DMS153 (cell line): ENCODE data around the gene FCGR3B.
A peak's percentile ranks its signal among the peaks of the same experiment; 100 is the strongest.
"Not testable (repeated sequence)": the region's sequence is repeated elsewhere in the genome, so short reads cannot be mapped to it uniquely, and the experiment has no call there.

Experiments
- DNase-seq: peaks from one replicate; lab custom pipeline; 2025; lab: John Stamatoyannopoulos, UW

The FCGR3B gene

GRCh38 chr1:161638251-161638993, 7.4 kb upstream of the FCGR3B start:
- not testable (repeated sequence) for DNase-seq

GRCh38 chr1:161636976-161637375, 6.0 kb upstream of the FCGR3B start:
- DNase-seq: not testable (repeated sequence)

- DNase-seq: not testable (repeated sequence)
These were observed 5.3 kb upstream of the FCGR3B start for GRCh38 chr1:161636189-161636782.

GRCh38 chr1:161634993-161635392, 4.0 kb upstream of the FCGR3B start:
- not testable (repeated sequence) for DNase-seq

DNA sequence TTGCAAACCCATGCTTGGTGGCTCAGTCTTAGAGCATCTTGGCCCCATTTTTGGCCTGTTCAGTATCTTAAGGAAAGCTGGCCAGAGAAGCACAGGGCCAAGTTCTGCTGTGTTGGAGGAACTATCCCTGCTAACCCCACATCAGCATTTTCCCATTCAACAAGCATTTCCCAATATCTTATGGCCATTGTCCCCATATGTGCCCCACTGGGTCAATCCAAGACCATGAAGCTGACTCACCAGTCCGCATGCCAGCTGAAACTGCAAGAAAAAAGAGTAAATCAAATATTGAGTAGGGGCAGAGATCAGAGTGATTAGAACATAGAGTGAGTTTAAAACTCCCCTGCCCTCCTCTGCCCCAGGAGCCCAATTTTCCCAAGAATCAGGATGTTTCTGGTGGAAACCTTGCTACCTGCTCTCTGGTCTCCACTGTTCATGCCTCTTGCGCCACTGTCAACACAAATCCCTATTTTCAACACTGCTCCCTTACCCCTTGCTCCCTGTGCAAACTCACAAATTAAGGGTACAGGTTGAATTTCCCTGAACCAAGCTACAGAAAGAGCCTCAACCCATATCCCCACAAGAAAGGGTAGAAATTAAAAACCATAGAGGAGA, 741 bp downstream of the FCGR3B start:
- DNase-seq: not testable (repeated sequence)

DNA sequence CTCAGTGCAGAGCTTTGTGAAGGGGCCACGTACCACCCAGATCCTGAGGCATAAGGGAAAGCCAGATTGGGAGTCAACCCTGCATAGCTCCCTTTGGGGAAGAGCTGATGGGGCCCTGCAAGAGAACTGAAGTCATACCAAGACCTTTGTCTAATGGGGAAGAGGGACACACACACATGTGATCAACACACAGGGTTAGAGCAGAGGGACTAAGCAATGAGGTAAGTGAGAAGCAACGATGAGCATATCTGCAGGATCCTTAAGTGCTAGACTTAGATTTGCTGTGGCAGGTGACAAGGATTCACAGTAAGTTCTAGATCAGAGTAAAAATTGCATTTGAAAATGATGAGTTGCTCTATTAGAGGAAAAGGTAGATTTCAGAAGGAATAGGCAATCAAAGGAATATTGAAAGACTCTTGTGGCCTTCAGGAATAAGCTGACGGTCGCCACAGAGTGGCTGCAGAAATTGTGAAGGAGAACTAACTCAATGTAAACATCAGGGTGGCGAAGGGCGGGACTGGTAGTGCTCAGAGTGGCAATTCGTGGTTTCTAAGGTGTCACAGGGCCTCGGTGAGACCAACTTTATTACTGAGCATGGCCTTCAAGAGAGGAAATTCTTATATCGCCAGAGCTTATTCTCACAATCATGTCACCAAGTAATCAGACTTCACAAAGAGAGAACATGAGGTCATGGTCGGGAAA, 4.4 kb downstream of the FCGR3B start:
- DNase-seq: not testable (repeated sequence)

DNA sequence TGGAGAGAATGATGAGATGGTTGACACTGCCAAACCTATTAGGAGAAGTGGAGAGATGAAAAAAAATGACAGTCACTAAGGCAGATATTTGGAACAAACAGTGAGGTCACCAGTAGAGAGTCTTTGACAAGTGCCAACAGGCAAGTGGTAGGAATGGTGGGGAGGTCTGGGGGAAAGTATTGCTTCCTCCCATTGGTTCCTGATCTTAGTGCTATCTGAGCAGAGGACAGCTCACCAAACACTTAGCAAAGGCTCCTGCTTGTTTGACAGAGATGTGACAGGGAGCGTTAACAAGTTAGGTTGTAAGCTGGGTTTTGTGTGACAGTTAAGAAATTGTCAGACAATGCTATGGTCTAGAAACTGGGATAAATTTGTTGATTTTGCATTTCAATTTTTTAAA, 6.4 kb downstream of the FCGR3B start:
- not testable (repeated sequence) for DNase-seq

DNA sequence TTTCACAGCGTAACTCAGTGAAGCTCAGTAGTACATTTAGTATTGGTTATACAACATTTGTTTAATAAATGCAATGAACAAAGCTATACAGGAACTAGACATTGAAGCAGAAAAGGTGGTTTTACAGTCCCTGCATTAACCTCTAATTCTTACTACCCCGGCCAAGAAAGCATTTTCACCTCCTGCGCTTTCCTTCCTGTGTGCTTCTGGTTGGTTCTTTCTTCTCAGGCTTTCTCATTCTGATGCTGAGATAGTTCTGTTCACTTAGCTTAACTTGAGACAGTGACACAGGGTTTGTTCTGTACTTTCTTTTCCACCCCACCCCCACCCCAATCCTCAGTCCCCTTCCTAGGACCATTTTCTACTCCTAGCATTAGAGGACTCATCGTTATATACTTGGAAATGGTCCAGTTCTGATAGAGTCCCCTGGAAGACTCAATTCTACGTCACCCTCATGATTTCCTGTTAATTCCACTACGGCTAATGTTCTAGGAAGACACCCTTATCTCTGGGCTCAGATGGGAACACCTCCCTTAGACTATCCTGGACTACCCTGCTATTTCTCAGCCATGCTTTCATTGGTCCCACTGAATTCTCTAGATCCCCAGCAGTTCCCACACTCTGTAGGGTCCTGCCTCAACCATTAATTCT, 7.5 kb downstream of the FCGR3B start:
- DNase-seq: not testable (repeated sequence)

GRCh38 chr1:161622054-161622453, 8.9 kb downstream of the FCGR3B start:
- not testable (repeated sequence) for DNase-seq

DNA sequence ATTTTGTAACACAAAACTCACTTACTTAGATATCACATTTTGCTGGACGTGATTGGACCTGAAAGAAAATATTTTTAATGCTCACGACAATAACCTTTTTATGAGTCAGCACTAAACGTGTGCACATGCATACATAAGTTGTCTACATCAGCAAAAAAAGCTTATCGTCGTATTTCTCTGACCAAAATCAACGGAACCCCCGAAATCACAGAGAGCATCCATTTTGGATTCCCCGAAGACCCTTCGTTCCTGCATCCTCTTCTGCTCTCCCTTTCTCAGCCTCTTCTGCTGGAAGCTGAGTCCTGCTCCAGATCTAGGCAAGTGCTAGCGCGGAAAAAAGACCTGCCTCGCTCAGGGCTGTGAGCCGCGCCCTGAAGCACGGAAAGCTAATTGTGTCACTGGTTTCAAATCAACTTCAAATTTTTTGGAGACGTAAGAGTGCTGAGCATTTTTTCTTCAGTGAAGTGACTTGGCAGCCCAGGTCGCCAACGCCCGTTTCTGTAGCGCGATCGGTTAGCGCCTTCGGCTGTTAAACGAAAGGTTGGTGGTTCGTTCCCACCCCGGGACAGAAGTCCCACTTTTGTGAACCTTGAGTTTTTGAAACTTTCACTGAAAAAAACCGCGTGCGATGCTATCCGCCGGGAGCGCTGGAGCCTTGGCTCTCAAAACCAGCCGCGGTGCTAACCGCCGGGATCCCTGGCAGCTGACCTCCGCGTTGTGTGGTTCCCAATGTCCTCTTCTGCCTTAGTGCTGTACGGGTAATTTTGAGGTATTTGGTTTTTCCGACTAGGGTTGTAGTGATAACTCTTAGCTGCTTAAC, 9.6 kb downstream of the FCGR3B start:
- DNase-seq: not testable (repeated sequence)

DNA sequence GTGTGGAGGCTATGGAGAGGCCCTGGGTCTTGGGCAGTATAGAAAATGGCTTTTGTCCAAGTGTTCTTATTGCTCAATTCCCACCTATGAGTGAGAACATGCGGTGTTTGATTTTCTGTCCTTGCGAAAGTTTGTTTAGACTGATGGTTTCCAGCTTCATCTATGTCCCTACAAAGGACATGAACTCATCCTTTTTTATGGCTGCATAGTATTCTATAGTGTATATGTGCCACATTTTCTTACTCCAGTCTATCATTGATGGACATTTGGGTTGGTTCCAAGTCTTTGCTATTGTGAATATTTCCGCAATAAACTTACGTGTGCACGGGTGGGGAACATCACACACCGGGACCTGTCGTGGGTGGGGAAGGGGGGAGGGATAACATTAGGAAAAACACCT, 10.6 kb downstream of the FCGR3B start:
- DNase-seq: not testable (repeated sequence)

DNA sequence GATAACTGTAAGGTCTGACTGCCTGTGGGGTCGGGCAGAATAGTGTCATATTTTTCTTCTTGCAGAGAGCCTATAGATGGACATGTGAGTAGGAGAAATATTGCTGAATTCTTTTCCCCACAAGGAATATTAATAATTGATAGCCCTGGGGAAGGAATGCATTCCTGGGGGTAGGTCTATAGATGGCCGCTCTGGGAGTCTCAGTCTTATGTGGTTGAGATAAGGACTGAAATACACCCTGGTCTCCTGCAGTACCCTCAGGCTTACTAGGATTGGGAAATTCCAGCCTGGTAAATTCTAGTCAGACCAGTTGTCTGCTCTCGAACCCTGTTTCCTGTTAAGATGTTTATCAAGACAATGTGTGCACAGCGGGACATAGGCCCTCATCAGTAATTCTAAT, 12.5 kb downstream of the FCGR3B start:
- DNase-seq: not testable (repeated sequence)

GRCh38 chr1:161616417-161616816, 14.6 kb downstream of the FCGR3B start:
- not testable (repeated sequence) for DNase-seq

- not testable (repeated sequence) for DNase-seq
These were observed 17.8 kb downstream of the FCGR3B start for GRCh38 chr1:161613142-161613514.

DNA sequence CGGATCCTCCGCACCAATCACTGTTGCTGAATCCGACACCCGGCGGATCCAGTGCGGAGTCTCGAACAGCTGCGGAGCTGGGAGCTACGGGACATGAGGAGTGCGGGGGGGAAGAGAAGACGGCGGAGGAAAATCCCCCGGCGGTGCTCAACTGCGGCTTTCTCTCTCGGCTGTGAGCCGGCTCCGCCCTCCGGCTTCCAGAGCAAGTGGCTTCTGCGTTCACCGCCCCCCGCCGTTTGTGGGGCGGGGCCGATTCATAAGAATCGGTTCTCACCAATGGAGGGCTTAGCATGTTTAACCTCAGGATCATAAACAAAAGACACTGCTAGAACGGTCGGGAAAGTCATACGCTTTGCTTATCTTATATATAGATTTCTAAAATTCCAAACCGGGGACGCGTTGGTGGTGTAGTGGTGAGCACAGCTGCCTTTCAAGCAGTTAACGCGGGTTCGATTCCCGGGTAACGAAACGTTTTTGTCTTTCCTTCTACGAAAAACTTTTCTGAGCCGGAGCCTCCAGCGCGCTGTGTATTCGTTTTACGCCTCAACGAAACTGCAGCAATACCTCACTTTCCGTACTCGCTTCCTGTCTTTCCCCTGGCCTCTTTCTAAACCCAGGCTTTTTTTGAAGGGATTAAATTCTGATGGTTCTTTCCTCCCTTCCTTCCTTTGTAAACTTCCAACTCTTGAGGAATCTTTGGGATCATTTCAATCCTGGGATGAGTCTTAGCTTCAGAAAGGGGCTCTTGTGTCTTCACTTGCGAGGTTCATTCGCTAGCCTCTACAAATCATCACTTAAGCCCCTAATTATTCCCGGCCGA, 18.4 kb downstream of the FCGR3B start:
- DNase-seq: peak; percentile 98

- DNase-seq: not testable (repeated sequence)
These were observed 19.1 kb downstream of the FCGR3B start for GRCh38 chr1:161611866-161612321.

GRCh38 chr1:161610198-161610597, 20.8 kb downstream of the FCGR3B start:
- DNase-seq: not testable (repeated sequence)

- DNase-seq: not testable (repeated sequence)
These were observed 24.2 kb downstream of the FCGR3B start for GRCh38 chr1:161606541-161607336.
